Measurements from ENCODE around the gene ZNF717. TPM values are rescaled to one million over a fixed set of nuclear protein-coding genes. Genes with fewer than 3 reads are reported as not detected.
"Not testable (repeated sequence)": the region's sequence is repeated elsewhere in the genome, so short reads cannot be mapped to it uniquely, and the experiment has no call there.

ZNF717 gene
- total RNA-seq (2022): 13.6 and 15.6 TPM in 2 replicates
- Bru-seq, nascent RNA: percentile 64 among the genes with signal in this experiment
- BruChase-seq, experiment 1, labeled RNA remaining after a 6-hour chase: percentile 60 among the genes with signal in this experiment
- percentile 67 among the genes with signal in this experiment for BruChase-seq, experiment 2, labeled RNA remaining after a 2-hour chase
- long read RNA-seq, partial matches to known transcripts: 0 of 2 reads
- long read RNA-seq, other reads (novel, unspliced or antisense): 2 of 2 reads

- peaks cover 14% of the 10 kb centered on the region for H3K36me3 Mint-ChIP-seq (ENCODE audit: insufficient read depth, unreplicated experiment)
- H3K9me3 Mint-ChIP-seq (ENCODE audit: low read depth, unreplicated experiment); H3K27me3 Mint-ChIP-seq (ENCODE audit: unreplicated experiment); intact Hi-C loops (cut with micrococcal nuclease; ENCODE audit: unreplicated experiment); H3K4me1 Mint-ChIP-seq (ENCODE audit: low read depth, unreplicated experiment); BruUV-seq (replicated peaks): not testable (repeated sequence)
- CTCF ChIA-PET: interaction anchor here (0.7 kb wide), 1 partner anchor 970 kb away, joined by 6 read pairs; no protein-coding TSS in a partner anchor
- peak within 1 kb of the TSS; percentile 90 for H3K4me3 Mint-ChIP-seq (ENCODE audit: low read depth, unreplicated experiment)
- DNase-seq: peak; percentile 95
- peak within 1 kb of the TSS; percentile 61 for H3K27ac Mint-ChIP-seq (ENCODE audit: unreplicated experiment)
Observed at GRCh38 chr3:75785081-75785755, at the start of gene ZNF717. ZNF717 (minus strand) TSS chr3:75785549; CDS start chr3:75783362, 2,187 bp downstream.

GRCh38 chr3:75831076-75831475 lies 45.7 kb upstream of the ZNF717 start:
- H3K27ac Mint-ChIP-seq (ENCODE audit: unreplicated experiment); H3K27me3 Mint-ChIP-seq (ENCODE audit: unreplicated experiment); DNase-seq; BruUV-seq (replicated peaks); H3K4me1 Mint-ChIP-seq (ENCODE audit: low read depth, unreplicated experiment); H3K4me3 Mint-ChIP-seq (ENCODE audit: low read depth, unreplicated experiment); intact Hi-C loops (cut with micrococcal nuclease; ENCODE audit: unreplicated experiment); CTCF ChIA-PET; H3K36me3 Mint-ChIP-seq (ENCODE audit: insufficient read depth, unreplicated experiment): not testable (repeated sequence)
- peaks cover 12% of the 10 kb centered on the region for H3K9me3 Mint-ChIP-seq (ENCODE audit: low read depth, unreplicated experiment)

GRCh38 chr3:75818019-75818418 lies 32.7 kb upstream of the ZNF717 start:
- BruUV-seq (replicated peaks); intact Hi-C loops (cut with micrococcal nuclease; ENCODE audit: unreplicated experiment); H3K27me3 Mint-ChIP-seq (ENCODE audit: unreplicated experiment): not testable (repeated sequence)

GRCh38 chr3:75816287-75817180 lies 31.2 kb upstream of the ZNF717 start:
- H3K27me3 Mint-ChIP-seq (ENCODE audit: unreplicated experiment); intact Hi-C loops (cut with micrococcal nuclease; ENCODE audit: unreplicated experiment); BruUV-seq (replicated peaks); H3K36me3 Mint-ChIP-seq (ENCODE audit: insufficient read depth, unreplicated experiment); DNase-seq; H3K4me3 Mint-ChIP-seq (ENCODE audit: low read depth, unreplicated experiment); H3K4me1 Mint-ChIP-seq (ENCODE audit: low read depth, unreplicated experiment); H3K27ac Mint-ChIP-seq (ENCODE audit: unreplicated experiment); CTCF ChIA-PET: not testable (repeated sequence)
- H3K9me3 Mint-ChIP-seq (ENCODE audit: low read depth, unreplicated experiment): peaks cover 14% of the 10 kb centered on the region

More at GRCh38 chr3:75818019-75818418, 32.7 kb upstream of the ZNF717 start:
- H3K4me1 Mint-ChIP-seq (ENCODE audit: low read depth, unreplicated experiment); H3K27ac Mint-ChIP-seq (ENCODE audit: unreplicated experiment); H3K36me3 Mint-ChIP-seq (ENCODE audit: insufficient read depth, unreplicated experiment); H3K4me3 Mint-ChIP-seq (ENCODE audit: low read depth, unreplicated experiment); DNase-seq; CTCF ChIA-PET: not testable (repeated sequence)
- H3K9me3 Mint-ChIP-seq (ENCODE audit: low read depth, unreplicated experiment): peaks cover 13% of the 10 kb centered on the region

GRCh38 chr3:75814797-75815196 lies 29.4 kb upstream of the ZNF717 start:
- no TSS peak for BruUV-seq (replicated peaks)
- no peaks in the 10 kb centered on the region for H3K4me1 Mint-ChIP-seq (ENCODE audit: low read depth, unreplicated experiment)
- CTCF ChIA-PET: no interaction called here

More at GRCh38 chr3:75814797-75815196, 29.4 kb upstream of the ZNF717 start:
- Mint-ChIP-seq H3K36me3 (ENCODE audit: insufficient read depth, unreplicated experiment) (no peaks in the 10 kb centered on the region), H3K4me3 (ENCODE audit: low read depth, unreplicated experiment) (no peak overlapping the region), H3K9me3 (ENCODE audit: low read depth, unreplicated experiment) (peaks cover 16% of the 10 kb centered on the region), H3K27me3 (ENCODE audit: unreplicated experiment) (no peaks in the 10 kb centered on the region), H3K27ac (ENCODE audit: unreplicated experiment) (no peak overlapping the region)
- no peak for DNase-seq
- no peak for TF ChIP-seq CTCF (IDR thresholded peaks at IDR 0.05; ENCODE audit: unreplicated experiment)
- intact Hi-C loops (cut with micrococcal nuclease; ENCODE audit: unreplicated experiment): no loop called here
